Thyroid gland (tissue), 4 donors: ENCODE measurements around the gene GSG1L2.

ENCODE experiments used
- POLR2A ChIP-seq, 2 donors: fragments of 450-650 bp; IDR thresholded peaks; one replicate each; pipeline ENCODE4 v1.6.1; 2017; ENCODE audit warnings: antibody characterized with exemption in 2 of 2, mild to moderate bottlenecking in 2 of 2, moderate library complexity in 1 of 2
- TF ChIP-seq, protein P1 (sequence below), 6 experiments: fragments of 200-600 bp in 3 of 6; fragments of 450-650 bp in 3 of 6; sonication (generic) in 3 of 6; IDR thresholded peaks; one replicate each; pipeline ENCODE4 v1.5.1; 2016 to 2019; ENCODE audit warnings: antibody characterized with exemption in 6 of 6, mild to moderate bottlenecking in 2 of 6, inconsistent platforms in 1 of 6, moderate library complexity in 1 of 6

DNA sequence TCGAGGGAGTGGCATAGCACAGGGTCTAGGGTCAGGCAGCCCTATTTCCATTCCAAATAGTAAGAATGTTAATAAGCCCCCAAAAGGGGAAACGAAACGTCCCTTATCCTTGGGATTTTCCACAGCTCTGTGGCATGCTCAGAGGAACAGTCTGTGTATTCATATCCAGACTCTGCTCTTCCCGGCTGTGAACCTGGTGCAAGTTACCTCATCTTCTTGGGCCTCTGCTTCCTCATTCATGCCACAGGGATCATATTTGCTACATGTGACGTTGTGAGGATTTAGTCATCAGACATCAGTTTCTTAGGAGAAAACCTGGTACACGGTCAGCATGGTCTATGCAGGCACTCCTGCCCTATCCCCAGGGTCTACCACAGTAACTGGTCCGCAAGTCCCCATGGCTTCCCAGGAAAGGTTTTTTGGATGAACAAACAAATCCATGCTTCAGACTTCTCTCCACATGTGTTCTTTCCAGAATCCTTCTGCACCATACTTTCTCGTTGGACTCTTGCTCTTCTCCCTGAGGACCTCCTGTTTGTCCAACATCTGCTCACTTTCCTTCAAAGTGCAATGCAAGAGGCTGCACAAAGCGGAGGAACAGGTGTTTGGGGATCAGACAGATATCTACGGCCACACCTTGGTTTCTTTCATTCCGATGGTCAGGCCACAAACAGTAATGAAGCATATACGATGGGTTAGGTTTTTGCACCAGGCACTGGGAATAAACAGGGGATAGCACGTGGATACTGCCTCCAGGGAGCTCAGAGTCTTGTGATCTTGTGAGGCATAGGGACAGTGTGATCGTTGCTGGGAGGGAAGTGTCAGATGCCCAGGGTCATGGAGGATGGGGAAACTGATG is 21.5 kb upstream of the GSG1L2 start:
- TF ChIP-seq, protein P1, sequence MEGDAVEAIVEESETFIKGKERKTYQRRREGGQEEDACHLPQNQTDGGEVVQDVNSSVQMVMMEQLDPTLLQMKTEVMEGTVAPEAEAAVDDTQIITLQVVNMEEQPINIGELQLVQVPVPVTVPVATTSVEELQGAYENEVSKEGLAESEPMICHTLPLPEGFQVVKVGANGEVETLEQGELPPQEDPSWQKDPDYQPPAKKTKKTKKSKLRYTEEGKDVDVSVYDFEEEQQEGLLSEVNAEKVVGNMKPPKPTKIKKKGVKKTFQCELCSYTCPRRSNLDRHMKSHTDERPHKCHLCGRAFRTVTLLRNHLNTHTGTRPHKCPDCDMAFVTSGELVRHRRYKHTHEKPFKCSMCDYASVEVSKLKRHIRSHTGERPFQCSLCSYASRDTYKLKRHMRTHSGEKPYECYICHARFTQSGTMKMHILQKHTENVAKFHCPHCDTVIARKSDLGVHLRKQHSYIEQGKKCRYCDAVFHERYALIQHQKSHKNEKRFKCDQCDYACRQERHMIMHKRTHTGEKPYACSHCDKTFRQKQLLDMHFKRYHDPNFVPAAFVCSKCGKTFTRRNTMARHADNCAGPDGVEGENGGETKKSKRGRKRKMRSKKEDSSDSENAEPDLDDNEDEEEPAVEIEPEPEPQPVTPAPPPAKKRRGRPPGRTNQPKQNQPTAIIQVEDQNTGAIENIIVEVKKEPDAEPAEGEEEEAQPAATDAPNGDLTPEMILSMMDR (IDR thresholded peaks at IDR 0.05), result no peak
- TF ChIP-seq POLR2A (IDR thresholded peaks at IDR 0.05), result no peak
